Measurements from ENCODE around the gene UNC119B.

Gene UNC119B

DNA sequence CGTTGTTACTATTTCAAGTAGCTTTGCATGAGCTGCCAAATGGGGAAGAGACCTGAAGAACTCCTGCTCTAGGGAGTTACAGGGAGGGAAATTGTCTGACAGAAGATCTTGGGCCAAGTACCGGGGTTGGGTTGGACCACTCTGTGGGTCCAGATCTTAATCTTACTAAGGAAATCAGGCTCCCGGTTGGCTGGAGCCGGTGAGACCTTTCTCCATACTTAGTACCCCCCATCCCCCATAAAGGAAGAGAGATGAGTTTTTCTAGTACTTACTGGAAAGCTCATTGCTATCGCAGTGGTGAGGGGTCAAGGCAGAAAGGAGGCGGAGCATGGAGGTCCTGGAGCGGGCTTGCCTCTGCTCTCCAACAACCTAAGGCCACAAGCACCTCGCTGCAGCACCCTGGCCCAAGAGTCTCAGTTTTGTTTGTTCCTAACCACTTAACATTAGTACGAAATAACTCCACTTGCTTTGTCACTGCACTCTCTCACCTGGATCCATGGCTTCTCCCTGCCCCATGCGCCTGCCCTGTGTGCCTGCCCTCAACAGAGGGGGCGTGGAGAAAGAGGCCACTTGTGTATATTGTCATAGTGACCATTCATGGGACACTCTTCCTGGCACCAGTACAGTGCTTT is 6.8 kb upstream of the UNC119B start:
- no peak for DNase-seq (ENCODE audit: low read depth)
- H3K4me3 ChIP-seq (ENCODE audit: control insufficient read depth, low read depth, low read length), result no peak overlapping the region
- TF ChIP-seq, protein P1, sequence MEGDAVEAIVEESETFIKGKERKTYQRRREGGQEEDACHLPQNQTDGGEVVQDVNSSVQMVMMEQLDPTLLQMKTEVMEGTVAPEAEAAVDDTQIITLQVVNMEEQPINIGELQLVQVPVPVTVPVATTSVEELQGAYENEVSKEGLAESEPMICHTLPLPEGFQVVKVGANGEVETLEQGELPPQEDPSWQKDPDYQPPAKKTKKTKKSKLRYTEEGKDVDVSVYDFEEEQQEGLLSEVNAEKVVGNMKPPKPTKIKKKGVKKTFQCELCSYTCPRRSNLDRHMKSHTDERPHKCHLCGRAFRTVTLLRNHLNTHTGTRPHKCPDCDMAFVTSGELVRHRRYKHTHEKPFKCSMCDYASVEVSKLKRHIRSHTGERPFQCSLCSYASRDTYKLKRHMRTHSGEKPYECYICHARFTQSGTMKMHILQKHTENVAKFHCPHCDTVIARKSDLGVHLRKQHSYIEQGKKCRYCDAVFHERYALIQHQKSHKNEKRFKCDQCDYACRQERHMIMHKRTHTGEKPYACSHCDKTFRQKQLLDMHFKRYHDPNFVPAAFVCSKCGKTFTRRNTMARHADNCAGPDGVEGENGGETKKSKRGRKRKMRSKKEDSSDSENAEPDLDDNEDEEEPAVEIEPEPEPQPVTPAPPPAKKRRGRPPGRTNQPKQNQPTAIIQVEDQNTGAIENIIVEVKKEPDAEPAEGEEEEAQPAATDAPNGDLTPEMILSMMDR (IDR thresholded peaks at IDR 0.05; ENCODE audit: control insufficient read depth, insufficient read depth, low read depth, low read length, missing control alignments), result no peak

DNA sequence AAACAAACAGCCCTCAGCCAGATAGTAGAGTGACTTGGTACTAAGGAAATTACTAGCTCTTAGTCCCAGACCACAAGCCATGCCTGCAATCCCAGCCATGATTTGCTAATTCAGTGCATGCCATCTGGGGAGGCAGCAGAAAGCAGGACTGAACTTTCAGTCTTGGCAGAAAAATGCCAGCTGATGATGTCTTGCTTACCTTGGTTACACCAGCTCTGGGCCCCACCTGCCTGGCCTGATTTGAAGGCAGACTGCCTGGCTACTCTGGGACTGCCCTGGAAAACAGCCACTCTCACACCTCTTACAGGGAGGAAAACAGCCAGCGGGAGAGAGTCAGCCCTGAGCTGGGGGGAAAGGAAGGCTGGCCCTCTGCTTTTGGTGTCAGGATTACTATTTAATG is 4.6 kb upstream of the UNC119B start:
- DNase-seq (ENCODE audit: low read depth), result no peak
- H3K4me3 ChIP-seq (ENCODE audit: control insufficient read depth, low read depth, low read length), result no peak overlapping the region
- TF ChIP-seq, protein P1 (IDR thresholded peaks at IDR 0.05; ENCODE audit: control insufficient read depth, insufficient read depth, low read depth, low read length, missing control alignments), result no peak

DNA sequence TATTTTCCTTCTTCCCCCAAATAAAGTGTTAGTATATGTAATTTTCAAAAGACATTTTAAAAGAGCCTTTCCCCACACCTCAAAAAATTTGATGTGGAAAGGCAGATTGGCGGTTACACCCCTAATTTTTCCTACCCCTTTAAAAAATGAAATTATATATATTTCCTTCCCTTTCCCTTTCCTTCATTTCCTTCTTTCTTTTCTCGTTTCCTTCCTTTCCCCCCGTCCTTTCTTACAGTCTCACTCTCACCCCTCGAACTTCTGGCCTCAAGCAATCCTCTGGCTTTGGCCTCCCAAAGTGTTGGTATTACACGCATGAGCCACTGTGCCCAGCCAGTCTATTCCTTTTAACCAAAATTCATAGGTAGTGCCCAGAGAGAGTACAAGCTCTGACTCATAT is 4.2 kb upstream of the UNC119B start:
- TF ChIP-seq, protein P1 (IDR thresholded peaks at IDR 0.05; ENCODE audit: control insufficient read depth, insufficient read depth, low read depth, low read length, missing control alignments), result no peak

DNA sequence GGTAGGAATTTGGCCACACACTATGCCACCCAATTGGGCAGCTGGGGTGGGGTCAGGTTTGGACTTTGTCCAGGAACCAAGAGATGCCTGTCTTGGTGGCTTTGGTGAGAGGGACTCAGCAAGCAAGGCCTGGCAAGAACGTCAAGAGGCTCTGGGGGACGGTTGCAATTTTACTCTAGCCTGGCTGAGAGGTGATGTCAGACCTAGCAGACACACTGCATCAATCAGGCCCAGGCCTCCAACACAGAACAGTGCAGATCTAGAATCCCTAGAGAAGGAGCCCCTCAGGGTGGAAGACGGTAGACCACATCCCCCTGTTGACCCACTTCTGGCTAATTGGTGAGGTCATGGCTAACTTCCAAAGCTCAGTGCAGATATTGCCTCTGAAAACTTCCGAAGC is 1.6 kb upstream of the UNC119B start:
- no peak overlapping the region for H3K4me3 ChIP-seq (ENCODE audit: control insufficient read depth, low read depth, low read length)
- no peak for DNase-seq (ENCODE audit: low read depth)
- TF ChIP-seq, protein P1 (IDR thresholded peaks at IDR 0.05; ENCODE audit: control insufficient read depth, insufficient read depth, low read depth, low read length, missing control alignments), result no peak

More for the DNA sequence above, 4.2 kb upstream of the UNC119B start:
- DNase-seq (ENCODE audit: low read depth), result no peak
- no peak overlapping the region for H3K4me3 ChIP-seq (ENCODE audit: control insufficient read depth, low read depth, low read length)

DNA sequence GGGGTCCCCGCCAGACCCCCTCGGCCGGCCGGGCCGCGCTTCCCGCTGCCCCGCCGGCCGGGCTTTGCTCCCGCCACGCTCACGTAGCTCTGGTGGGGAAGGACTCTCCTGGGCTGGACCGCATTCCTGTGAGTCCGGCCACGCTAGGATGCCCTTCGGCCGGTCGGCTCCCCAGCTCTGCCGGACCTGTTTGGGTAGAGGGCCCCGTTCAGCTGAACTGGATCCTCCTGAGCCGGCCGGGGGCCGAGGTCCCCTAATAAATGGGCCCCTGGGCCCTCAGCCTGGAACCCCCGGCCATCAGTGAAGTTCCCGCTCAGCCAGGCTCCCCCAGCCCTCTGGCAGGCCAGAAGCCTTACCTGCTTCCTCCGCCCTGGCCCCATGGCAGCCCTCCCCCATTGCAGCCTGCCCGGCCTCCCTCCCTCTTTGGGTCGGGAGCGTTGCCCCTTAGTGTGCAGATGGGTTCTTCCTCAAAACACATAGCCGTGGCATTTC is 593 bp downstream of the UNC119B start:
- H3K4me3 ChIP-seq (ENCODE audit: control insufficient read depth, low read depth, low read length), result peak overlapping the region; percentile 65
- TF ChIP-seq, protein P1 (IDR thresholded peaks at IDR 0.05; ENCODE audit: control insufficient read depth, insufficient read depth, low read depth, low read length, missing control alignments), result no peak
- no peak for DNase-seq (ENCODE audit: low read depth)

DNA sequence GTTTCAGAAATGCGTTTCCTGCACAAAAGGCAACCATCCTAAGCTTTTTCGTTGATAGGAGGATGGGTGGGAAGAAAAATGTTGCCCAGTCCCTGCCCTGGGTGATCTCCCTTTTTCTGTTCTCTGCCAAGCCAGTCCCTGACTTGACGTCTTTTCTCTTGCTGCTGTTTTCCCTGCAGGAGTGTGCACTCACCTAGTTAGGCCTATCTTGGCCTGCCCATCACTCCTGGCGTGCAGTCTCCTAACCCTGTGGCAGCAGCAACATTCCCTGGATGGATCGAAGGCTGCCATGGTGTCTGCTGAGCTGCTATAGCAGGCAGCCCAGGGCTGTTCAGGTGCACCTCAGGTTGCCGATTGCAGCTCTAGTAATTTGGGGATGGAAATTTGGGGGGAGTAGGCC is 1.2 kb downstream of the UNC119B start:
- DNase-seq (ENCODE audit: low read depth), result no peak
- TF ChIP-seq, protein P1 (IDR thresholded peaks at IDR 0.05; ENCODE audit: control insufficient read depth, insufficient read depth, low read depth, low read length, missing control alignments), result no peak
- H3K4me3 ChIP-seq (ENCODE audit: control insufficient read depth, low read depth, low read length), result peak overlapping the region; percentile 65

All from AG09309 (cell line).